NT2/D1 (cell line): Measurements from ENCODE around the gene EXD3.

Source experiments
- YY1 ChIP-seq: IDR thresholded peaks from 2 replicates; pipeline ENCODE4 v1.6.1; 2011; ENCODE audit not compliant: insufficient read length, insufficient read depth
- ZNF274 ChIP-seq: IDR thresholded peaks from 2 replicates; pipeline ENCODE4 v1.6.1; 2011; ENCODE audit warnings: mild to moderate bottlenecking, low read depth, low read length

GRCh38 chr9:137396227-137396626 is 26.7 kb downstream of the EXD3 start:
- TF ChIP-seq YY1 (no peak), ZNF274 (no peak)
